ENCODE measurements around the gene TNRC6B.

The TNRC6B gene

DNA sequence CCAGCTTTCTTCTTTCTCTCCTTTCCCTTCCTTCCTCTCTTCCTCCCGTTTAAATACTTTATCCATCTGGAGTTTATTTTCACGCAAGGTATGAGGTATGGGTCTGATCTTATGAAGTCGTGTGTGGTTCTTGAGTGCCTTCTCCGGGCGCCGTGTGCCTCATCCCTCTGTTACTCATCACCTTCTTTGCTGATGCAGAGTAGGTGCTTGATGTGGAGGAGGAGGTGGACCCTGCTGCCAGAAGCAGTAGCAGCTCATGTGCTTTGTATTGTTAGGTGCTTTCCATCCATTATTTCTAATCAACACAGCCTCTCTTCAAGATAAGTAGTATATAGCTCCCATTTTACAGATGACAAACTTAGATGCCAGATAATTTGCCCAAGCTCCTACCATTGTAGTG lies 47.0 kb downstream of the TNRC6B start:
- no peak overlapping the region for H3K27ac ChIP-seq (replicated peaks)
- no peaks in the 10 kb centered on the region for H3K27me3 ChIP-seq (ENCODE audit: insufficient read depth, poor library complexity, severe bottlenecking)
- H3K4me3 ChIP-seq (replicated peaks; ENCODE audit: insufficient read depth, low read length) = no peak overlapping the region
- no peak for DNase-seq (ENCODE audit: low read depth in 1 of 2, low spot score in 1 of 2)
- no peak for TF ChIP-seq SPI1 (IDR thresholded peaks at IDR 0.05; ENCODE audit: borderline replicate concordance, low read depth)
- TF ChIP-seq, protein P1, sequence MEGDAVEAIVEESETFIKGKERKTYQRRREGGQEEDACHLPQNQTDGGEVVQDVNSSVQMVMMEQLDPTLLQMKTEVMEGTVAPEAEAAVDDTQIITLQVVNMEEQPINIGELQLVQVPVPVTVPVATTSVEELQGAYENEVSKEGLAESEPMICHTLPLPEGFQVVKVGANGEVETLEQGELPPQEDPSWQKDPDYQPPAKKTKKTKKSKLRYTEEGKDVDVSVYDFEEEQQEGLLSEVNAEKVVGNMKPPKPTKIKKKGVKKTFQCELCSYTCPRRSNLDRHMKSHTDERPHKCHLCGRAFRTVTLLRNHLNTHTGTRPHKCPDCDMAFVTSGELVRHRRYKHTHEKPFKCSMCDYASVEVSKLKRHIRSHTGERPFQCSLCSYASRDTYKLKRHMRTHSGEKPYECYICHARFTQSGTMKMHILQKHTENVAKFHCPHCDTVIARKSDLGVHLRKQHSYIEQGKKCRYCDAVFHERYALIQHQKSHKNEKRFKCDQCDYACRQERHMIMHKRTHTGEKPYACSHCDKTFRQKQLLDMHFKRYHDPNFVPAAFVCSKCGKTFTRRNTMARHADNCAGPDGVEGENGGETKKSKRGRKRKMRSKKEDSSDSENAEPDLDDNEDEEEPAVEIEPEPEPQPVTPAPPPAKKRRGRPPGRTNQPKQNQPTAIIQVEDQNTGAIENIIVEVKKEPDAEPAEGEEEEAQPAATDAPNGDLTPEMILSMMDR (IDR thresholded peaks at IDR 0.05; ENCODE audit: insufficient read depth, low read length) = no peak
- no peak for TF ChIP-seq GABPA (IDR thresholded peaks at IDR 0.05; ENCODE audit: low read depth)
- TF ChIP-seq POLR2AphosphoS5 (IDR thresholded peaks at IDR 0.05; ENCODE audit: low read depth) = no peak
- TF ChIP-seq, protein P2, sequence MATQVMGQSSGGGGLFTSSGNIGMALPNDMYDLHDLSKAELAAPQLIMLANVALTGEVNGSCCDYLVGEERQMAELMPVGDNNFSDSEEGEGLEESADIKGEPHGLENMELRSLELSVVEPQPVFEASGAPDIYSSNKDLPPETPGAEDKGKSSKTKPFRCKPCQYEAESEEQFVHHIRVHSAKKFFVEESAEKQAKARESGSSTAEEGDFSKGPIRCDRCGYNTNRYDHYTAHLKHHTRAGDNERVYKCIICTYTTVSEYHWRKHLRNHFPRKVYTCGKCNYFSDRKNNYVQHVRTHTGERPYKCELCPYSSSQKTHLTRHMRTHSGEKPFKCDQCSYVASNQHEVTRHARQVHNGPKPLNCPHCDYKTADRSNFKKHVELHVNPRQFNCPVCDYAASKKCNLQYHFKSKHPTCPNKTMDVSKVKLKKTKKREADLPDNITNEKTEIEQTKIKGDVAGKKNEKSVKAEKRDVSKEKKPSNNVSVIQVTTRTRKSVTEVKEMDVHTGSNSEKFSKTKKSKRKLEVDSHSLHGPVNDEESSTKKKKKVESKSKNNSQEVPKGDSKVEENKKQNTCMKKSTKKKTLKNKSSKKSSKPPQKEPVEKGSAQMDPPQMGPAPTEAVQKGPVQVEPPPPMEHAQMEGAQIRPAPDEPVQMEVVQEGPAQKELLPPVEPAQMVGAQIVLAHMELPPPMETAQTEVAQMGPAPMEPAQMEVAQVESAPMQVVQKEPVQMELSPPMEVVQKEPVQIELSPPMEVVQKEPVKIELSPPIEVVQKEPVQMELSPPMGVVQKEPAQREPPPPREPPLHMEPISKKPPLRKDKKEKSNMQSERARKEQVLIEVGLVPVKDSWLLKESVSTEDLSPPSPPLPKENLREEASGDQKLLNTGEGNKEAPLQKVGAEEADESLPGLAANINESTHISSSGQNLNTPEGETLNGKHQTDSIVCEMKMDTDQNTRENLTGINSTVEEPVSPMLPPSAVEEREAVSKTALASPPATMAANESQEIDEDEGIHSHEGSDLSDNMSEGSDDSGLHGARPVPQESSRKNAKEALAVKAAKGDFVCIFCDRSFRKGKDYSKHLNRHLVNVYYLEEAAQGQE (IDR thresholded peaks at IDR 0.05; ENCODE audit: insufficient replicate concordance, low read depth) = no peak

DNA sequence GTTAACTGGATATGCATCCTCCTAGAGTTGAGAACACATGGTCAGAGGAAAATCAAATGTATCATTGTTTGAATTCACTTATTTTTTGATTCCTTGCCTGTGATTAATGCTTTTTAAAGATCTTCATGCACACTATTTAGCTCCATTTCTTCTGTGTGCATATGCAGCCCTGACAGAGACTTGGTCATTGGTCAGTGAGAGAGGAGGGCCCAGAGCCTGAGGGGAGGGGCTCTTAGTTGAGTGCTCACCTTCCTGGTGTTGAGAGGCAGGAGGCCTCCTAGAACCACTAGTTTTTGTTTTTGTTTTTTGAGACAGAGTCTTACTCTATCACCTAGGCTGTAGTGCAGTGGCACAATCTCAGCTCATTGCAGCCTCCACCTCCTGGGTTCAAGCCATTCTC lies 48.9 kb downstream of the TNRC6B start:
- H3K4me3 ChIP-seq (replicated peaks; ENCODE audit: insufficient read depth, low read length) = no peak overlapping the region
- H3K27me3 ChIP-seq (ENCODE audit: insufficient read depth, poor library complexity, severe bottlenecking) = no peaks in the 10 kb centered on the region
- TF ChIP-seq, protein P2 (IDR thresholded peaks at IDR 0.05; ENCODE audit: insufficient replicate concordance, low read depth) = no peak
- TF ChIP-seq POLR2AphosphoS5 (IDR thresholded peaks at IDR 0.05; ENCODE audit: low read depth) (no peak), SPI1 (IDR thresholded peaks at IDR 0.05; ENCODE audit: borderline replicate concordance, low read depth) (no peak), GABPA (IDR thresholded peaks at IDR 0.05; ENCODE audit: low read depth) (no peak)
- TF ChIP-seq, protein P1 (IDR thresholded peaks at IDR 0.05; ENCODE audit: insufficient read depth, low read length) = no peak
- no peak for DNase-seq (ENCODE audit: low read depth in 1 of 2, low spot score in 1 of 2)
- H3K27ac ChIP-seq (replicated peaks) = no peak overlapping the region

DNA sequence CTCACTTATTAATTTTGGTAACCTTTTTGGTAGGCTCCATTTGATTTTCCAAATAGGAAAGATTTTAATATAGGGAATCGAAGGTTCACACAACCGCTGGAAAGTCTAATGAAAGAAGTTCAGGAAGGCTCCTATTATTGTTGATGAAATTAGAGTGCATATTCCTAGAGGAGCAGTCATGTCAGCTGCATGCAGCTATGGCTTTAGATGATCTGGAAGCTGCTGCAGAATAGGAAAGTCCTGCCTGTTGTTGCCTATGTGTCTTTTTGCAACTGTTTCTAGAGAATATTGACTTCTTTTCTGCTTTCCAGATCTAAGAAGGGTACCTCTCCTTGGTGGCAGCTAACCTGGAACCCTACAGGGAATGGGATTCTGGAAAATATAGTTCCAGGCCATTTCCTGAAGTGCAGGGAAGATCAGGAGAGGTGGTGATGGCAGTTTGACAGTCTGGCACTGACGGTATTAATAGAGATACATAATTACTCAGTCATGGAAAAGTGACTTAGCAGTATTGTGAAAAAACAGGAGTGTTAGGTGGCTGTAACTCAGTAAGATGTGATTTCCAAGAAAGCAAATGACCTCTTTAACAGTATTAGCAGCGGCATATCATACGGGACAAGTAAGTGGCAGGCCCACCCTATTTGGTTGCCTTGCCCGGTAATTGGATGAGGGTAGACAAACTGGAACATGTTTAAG lies 54.0 kb downstream of the TNRC6B start:
- DNase-seq (ENCODE audit: low read depth in 1 of 2, low spot score in 1 of 2) = no peak
- TF ChIP-seq POLR2AphosphoS5 (IDR thresholded peaks at IDR 0.05; ENCODE audit: low read depth) (no peak), SPI1 (IDR thresholded peaks at IDR 0.05; ENCODE audit: borderline replicate concordance, low read depth) (no peak), GABPA (IDR thresholded peaks at IDR 0.05; ENCODE audit: low read depth) (no peak)
- TF ChIP-seq, protein P2 (IDR thresholded peaks at IDR 0.05; ENCODE audit: insufficient replicate concordance, low read depth) = no peak
- TF ChIP-seq, protein P1 (IDR thresholded peaks at IDR 0.05; ENCODE audit: insufficient read depth, low read length) = no peak
- Histone ChIP-seq H3K4me3 (replicated peaks; ENCODE audit: insufficient read depth, low read length) (no peak overlapping the region), H3K27ac (replicated peaks) (no peak overlapping the region), H3K27me3 (ENCODE audit: insufficient read depth, poor library complexity, severe bottlenecking) (no peaks in the 10 kb centered on the region)

All from HL-60 (cell line).